SKM-1 treated with dmso at 0.1 percent for 144 hours (cell line): ENCODE results near the gene CREBBP.

Source experiments
- DNase-seq: peaks from one replicate; lab custom pipeline; 2025; ENCODE audit not compliant: unreplicated experiment; lab: John Stamatoyannopoulos, UW

CREBBP gene

DNA sequence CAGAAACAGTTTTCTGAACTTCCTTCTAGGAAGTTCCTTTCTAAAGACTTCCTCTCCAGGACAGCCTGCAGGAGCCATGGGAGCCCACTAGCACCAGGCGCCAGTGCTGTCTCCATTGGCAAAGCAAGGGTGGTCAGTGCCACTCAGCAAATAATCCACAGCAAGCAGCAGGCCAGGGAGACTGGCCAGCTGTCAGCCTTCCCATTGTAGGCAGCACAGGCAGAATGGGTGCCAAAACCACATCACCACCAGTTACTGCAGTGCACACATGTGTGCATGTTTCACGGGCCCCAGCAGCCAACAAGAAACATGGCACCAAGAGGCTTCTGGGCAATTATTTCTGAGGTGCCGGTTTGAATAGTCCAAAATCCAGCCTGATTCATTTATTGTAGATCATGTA lies 199.3 kb downstream of the CREBBP start:
- no peak for DNase-seq

DNA sequence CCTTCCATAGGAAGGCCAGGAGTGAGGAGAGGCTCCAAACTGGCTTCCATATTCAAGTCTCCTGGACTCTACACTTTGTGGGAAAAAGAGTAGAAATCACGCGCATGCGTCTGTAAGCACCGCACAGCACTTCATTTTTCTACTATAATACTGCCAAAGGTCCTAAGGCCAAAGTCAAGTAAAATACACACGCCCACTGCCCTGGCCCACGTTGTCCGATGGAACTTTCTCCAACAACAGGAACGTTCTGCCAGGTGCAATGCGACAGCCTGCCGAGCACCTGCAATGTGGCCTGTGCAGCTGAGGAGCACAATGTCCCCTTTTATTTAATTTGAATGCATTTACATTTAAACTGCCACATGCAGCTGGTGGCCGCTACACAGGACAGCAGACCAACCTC lies 202.5 kb downstream of the CREBBP start:
- no peak for DNase-seq

DNA sequence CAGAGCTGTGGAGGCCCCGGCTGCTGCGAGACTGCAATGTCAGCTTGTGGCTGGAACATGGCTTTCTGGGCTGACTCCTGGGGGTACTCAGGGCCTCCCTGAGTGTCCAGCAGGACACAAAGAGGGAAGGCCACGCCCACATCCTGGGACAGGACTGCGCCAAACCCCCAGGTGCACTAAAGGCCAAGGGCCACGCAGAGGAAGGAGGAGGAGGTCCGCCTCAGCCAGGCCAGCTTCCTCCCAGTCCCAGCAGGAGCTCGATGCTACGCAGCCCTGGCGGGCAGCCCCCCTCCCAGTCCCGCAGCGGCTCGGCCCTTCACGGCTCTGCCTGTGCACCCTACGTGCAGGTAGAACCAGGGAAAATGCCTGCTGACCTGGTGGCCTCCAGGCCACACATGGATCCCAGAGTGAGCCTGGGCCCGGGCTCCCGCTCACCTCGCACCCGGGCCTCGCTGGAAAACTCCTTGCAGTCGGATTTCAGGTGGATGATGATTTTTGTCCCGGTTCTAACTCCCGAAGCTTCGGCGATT lies 204.8 kb downstream of the CREBBP start:
- no peak for DNase-seq
